ENCODE data around the gene C20orf144.

The C20orf144 gene

GRCh38 chr20:33660035-33660684 lies 2.0 kb upstream of the C20orf144 start:
- Histone ChIP-seq H3K4me3 (ENCODE audit: low read length) (no peak overlapping the region), H3K36me3 (ENCODE audit: control insufficient read depth, insufficient read depth, low read length) (peaks cover 11% of the 10 kb centered on the region), H3K27ac (ENCODE audit: low read depth, low read length) (no peak overlapping the region), H3K4me1 (ENCODE audit: control insufficient read depth, insufficient read depth, low read length) (peaks cover 12% of the 10 kb centered on the region), H3K9ac (ENCODE audit: low read length) (no peak overlapping the region), H3K27me3 (ENCODE audit: control insufficient read depth, insufficient read depth, low read length) (no peaks in the 10 kb centered on the region)

- Histone ChIP-seq H3K4me1 (ENCODE audit: control insufficient read depth, insufficient read depth, low read length) (peaks cover 12% of the 10 kb centered on the region), H3K36me3 (ENCODE audit: control insufficient read depth, insufficient read depth, low read length) (peaks cover 11% of the 10 kb centered on the region), H3K27me3 (ENCODE audit: control insufficient read depth, insufficient read depth, low read length) (no peaks in the 10 kb centered on the region), H3K27ac (ENCODE audit: low read depth, low read length) (no peak overlapping the region), H3K4me3 (ENCODE audit: low read length) (no peak overlapping the region), H3K9ac (ENCODE audit: low read length) (no peak overlapping the region)
These were observed 1.5 kb upstream of the C20orf144 start for GRCh38 chr20:33660685-33661058.

- Histone ChIP-seq H3K27me3 (ENCODE audit: control insufficient read depth, insufficient read depth, low read length) (no peaks in the 10 kb centered on the region), H3K36me3 (ENCODE audit: control insufficient read depth, insufficient read depth, low read length) (peaks cover 5% of the 10 kb centered on the region), H3K4me1 (ENCODE audit: control insufficient read depth, insufficient read depth, low read length) (peaks cover 22% of the 10 kb centered on the region), H3K9ac (ENCODE audit: low read length) (peak overlapping the region; percentile 84), H3K4me3 (ENCODE audit: low read length) (peak overlapping the region; percentile 89), H3K27ac (ENCODE audit: low read depth, low read length) (peak overlapping the region; percentile 91)
These were observed 1.3 kb downstream of the C20orf144 start for GRCh38 chr20:33663161-33664084.

- peaks cover under 1% of the 10 kb centered on the region for H3K36me3 ChIP-seq (ENCODE audit: control insufficient read depth, insufficient read depth, low read length)
- peak overlapping the region; percentile 88 for H3K4me3 ChIP-seq (ENCODE audit: low read length)
- H3K4me1 ChIP-seq (ENCODE audit: control insufficient read depth, insufficient read depth, low read length): peaks cover 22% of the 10 kb centered on the region
- peak overlapping the region; percentile 84 for H3K9ac ChIP-seq (ENCODE audit: low read length)
- peak overlapping the region; percentile 91 for H3K27ac ChIP-seq (ENCODE audit: low read depth, low read length)
- H3K27me3 ChIP-seq (ENCODE audit: control insufficient read depth, insufficient read depth, low read length): no peaks in the 10 kb centered on the region
These were observed 2.1 kb downstream of the C20orf144 start for GRCh38 chr20:33664085-33664761.

- no peak overlapping the region for H3K4me3 ChIP-seq (ENCODE audit: low read length)
- H3K9ac ChIP-seq (ENCODE audit: low read length): no peak overlapping the region
- H3K4me1 ChIP-seq (ENCODE audit: control insufficient read depth, insufficient read depth, low read length): peaks cover 22% of the 10 kb centered on the region
- H3K36me3 ChIP-seq (ENCODE audit: control insufficient read depth, insufficient read depth, low read length): peaks cover under 1% of the 10 kb centered on the region
- no peaks in the 10 kb centered on the region for H3K27me3 ChIP-seq (ENCODE audit: control insufficient read depth, insufficient read depth, low read length)
- no peak overlapping the region for H3K27ac ChIP-seq (ENCODE audit: low read depth, low read length)
These were observed 2.6 kb downstream of the C20orf144 start for GRCh38 chr20:33664762-33665144.

GRCh38 chr20:33666293-33667244 lies 4.4 kb downstream of the C20orf144 start, which contains the start of gene ACTL10:
ACTL10 (plus strand) TSS chr20:33666943; CDS start chr20:33667498, 555 bp downstream.
- Histone ChIP-seq H3K36me3 (ENCODE audit: control insufficient read depth, insufficient read depth, low read length) (peaks cover 6% of the 10 kb centered on the region), H3K27me3 (ENCODE audit: control insufficient read depth, insufficient read depth, low read length) (no peaks in the 10 kb centered on the region), H3K4me3 (ENCODE audit: low read length) (peak within 1 kb of the TSS; percentile 79), H3K4me1 (ENCODE audit: control insufficient read depth, insufficient read depth, low read length) (peaks cover 22% of the 10 kb centered on the region), H3K27ac (ENCODE audit: low read depth, low read length) (peak within 1 kb of the TSS; percentile 81), H3K9ac (ENCODE audit: low read length) (peak within 1 kb of the TSS; percentile 29)

- Histone ChIP-seq H3K4me1 (ENCODE audit: control insufficient read depth, insufficient read depth, low read length) (peaks cover 22% of the 10 kb centered on the region), H3K36me3 (ENCODE audit: control insufficient read depth, insufficient read depth, low read length) (peaks cover 6% of the 10 kb centered on the region), H3K27me3 (ENCODE audit: control insufficient read depth, insufficient read depth, low read length) (no peaks in the 10 kb centered on the region), H3K9ac (ENCODE audit: low read length) (no peak overlapping the region), H3K4me3 (ENCODE audit: low read length) (peak overlapping the region; percentile 79), H3K27ac (ENCODE audit: low read depth, low read length) (peak overlapping the region; percentile 81)
These were observed 5.1 kb downstream of the C20orf144 start for GRCh38 chr20:33667245-33667675.

- Histone ChIP-seq H3K27ac (ENCODE audit: low read depth, low read length) (peak overlapping the region; percentile 81), H3K9ac (ENCODE audit: low read length) (no peak overlapping the region), H3K36me3 (ENCODE audit: control insufficient read depth, insufficient read depth, low read length) (peaks cover 6% of the 10 kb centered on the region), H3K4me1 (ENCODE audit: control insufficient read depth, insufficient read depth, low read length) (peaks cover 21% of the 10 kb centered on the region), H3K4me3 (ENCODE audit: low read length) (peak overlapping the region; percentile 79), H3K27me3 (ENCODE audit: control insufficient read depth, insufficient read depth, low read length) (no peaks in the 10 kb centered on the region)
These were observed 5.7 kb downstream of the C20orf144 start for GRCh38 chr20:33667676-33668465.

GRCh38 chr20:33668466-33669155 lies 6.5 kb downstream of the C20orf144 start:
- peaks cover 6% of the 10 kb centered on the region for H3K36me3 ChIP-seq (ENCODE audit: control insufficient read depth, insufficient read depth, low read length)
- H3K4me3 ChIP-seq (ENCODE audit: low read length): peak overlapping the region; percentile 79
- H3K27ac ChIP-seq (ENCODE audit: low read depth, low read length): no peak overlapping the region
- H3K4me1 ChIP-seq (ENCODE audit: control insufficient read depth, insufficient read depth, low read length): peaks cover 26% of the 10 kb centered on the region
- H3K27me3 ChIP-seq (ENCODE audit: control insufficient read depth, insufficient read depth, low read length): no peaks in the 10 kb centered on the region
- no peak overlapping the region for H3K9ac ChIP-seq (ENCODE audit: low read length)

GRCh38 chr20:33669224-33669623 lies 7.1 kb downstream of the C20orf144 start:
- Histone ChIP-seq H3K4me3 (ENCODE audit: low read length) (no peak overlapping the region), H3K27me3 (ENCODE audit: control insufficient read depth, insufficient read depth, low read length) (no peaks in the 10 kb centered on the region), H3K9ac (ENCODE audit: low read length) (no peak overlapping the region), H3K4me1 (ENCODE audit: control insufficient read depth, insufficient read depth, low read length) (peaks cover 21% of the 10 kb centered on the region), H3K36me3 (ENCODE audit: control insufficient read depth, insufficient read depth, low read length) (peaks cover 6% of the 10 kb centered on the region), H3K27ac (ENCODE audit: low read depth, low read length) (no peak overlapping the region)
